PC-9 (cell line): Measurements from ENCODE around the gene CROCC.

Experiments
- EZH2 ChIP-seq: fragments of 200-600 bp; sonication (generic); IDR thresholded peaks from 2 replicates; pipeline ENCODE4 v1.8.0; 2017; ENCODE audit warnings: antibody characterized with exemption, low read depth
- TF ChIP-seq, protein P1 (sequence below): fragments of 200-600 bp; sonication (generic); conservative IDR thresholded peaks from 2 replicates; pipeline ENCODE4 v1.6.1; 2017; ENCODE audit warnings: mixed run types, antibody characterized with exemption, mild to moderate bottlenecking, moderate library complexity

DNA sequence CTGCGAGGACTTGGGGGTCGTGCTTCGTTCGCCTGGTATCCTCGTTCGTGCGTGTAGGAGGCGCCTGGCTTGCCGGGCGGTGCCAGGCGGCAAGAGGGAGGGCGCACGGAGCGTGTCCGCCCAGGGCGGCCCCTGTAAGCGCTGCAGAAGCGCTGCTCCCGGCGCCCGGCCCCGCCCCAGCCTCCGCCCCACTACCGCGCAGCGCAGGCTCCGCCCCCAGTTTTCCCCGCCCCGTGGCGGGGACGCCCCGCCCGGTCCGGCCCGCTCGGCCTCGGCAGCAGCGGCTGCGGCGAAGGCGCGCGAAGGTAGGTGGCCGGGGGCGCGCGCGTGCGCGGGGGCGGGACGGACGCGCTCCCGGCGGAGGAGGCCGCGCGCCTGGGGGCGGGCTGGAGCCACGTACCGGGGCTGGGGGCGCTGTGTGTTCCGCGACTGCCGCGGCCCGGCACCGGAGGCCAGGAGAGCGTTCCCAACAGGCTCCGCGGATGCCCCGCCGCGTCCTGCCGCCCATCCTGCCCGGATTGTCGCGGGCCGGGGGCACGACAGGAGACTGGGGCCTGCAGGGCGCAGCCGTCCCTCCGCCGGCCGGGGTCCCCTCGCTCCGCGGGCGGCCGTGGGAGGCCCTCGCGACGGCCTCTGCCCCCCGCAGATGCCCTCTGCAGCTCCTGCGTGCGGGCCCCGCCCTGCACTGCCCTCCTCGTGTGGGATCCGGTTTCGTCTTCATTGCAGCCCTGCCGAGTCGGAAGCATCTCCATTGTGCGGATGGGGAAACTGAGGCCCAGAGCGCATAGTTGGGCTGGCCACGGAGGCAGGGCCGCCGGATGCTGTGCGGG lies 7.7 kb upstream of the CROCC start:
- TF ChIP-seq, protein P1, sequence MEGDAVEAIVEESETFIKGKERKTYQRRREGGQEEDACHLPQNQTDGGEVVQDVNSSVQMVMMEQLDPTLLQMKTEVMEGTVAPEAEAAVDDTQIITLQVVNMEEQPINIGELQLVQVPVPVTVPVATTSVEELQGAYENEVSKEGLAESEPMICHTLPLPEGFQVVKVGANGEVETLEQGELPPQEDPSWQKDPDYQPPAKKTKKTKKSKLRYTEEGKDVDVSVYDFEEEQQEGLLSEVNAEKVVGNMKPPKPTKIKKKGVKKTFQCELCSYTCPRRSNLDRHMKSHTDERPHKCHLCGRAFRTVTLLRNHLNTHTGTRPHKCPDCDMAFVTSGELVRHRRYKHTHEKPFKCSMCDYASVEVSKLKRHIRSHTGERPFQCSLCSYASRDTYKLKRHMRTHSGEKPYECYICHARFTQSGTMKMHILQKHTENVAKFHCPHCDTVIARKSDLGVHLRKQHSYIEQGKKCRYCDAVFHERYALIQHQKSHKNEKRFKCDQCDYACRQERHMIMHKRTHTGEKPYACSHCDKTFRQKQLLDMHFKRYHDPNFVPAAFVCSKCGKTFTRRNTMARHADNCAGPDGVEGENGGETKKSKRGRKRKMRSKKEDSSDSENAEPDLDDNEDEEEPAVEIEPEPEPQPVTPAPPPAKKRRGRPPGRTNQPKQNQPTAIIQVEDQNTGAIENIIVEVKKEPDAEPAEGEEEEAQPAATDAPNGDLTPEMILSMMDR = no peak
- TF ChIP-seq EZH2 = no peak
